ENCODE measurements around the gene GSTM4. TPM values are rescaled to one million over a fixed set of nuclear protein-coding genes. Genes with fewer than 3 reads are reported as not detected.

GSTM4 gene
- total and polyA plus RNA-seq, 9 of the 15 experiments (the other 6 are each of a cell fraction or from before 2014, with no cell fraction given): 18.8 to 53.4 (median 38.8) TPM

GRCh38 chr1:109619576-109620400, 36.1 kb upstream of the GSTM4 start, which contains the start of the genes AMPD2 and GNAT2 (continued):
- TF ChIP-seq ZNF57 (CRISPR knock-in tag; IDR thresholded peaks at IDR 0.05) (no peak), ZNF197 (CRISPR knock-in tag; IDR thresholded peaks at IDR 0.05; ENCODE audit: low read depth) (no peak), EZH2 (IDR thresholded peaks at IDR 0.05; ENCODE audit: borderline replicate concordance, low read depth, low read length) (no peak), RFX1 (IDR thresholded peaks at IDR 0.05) (no peak), CSDE1 (IDR thresholded peaks at IDR 0.05) (no peak), DDX20 (tag; IDR thresholded peaks at IDR 0.05; ENCODE audit: low read depth) (no peak), FIP1L1 (IDR thresholded peaks at IDR 0.05; ENCODE audit: low read depth, low read length, poor library complexity, severe bottlenecking) (no peak), ZNF143 (CRISPR knock-in tag; IDR thresholded peaks at IDR 0.05) (peak; percentile 63), CBX3 (IDR thresholded peaks at IDR 0.05; ENCODE audit: borderline replicate concordance in 1 of 2, low read length in 2 of 2) (no peak; a peak in 1 of 3 replicates), GABPB2 (CRISPR knock-in tag; conservative IDR thresholded peaks at IDR 0.05) (no peak), PYGO2 (tag; IDR thresholded peaks at IDR 0.05) (no peak), HMGN3 (IDR thresholded peaks at IDR 0.05; ENCODE audit: borderline replicate concordance, extremely low read depth, insufficient read length, low read depth, low read length) (peak; percentile 95), PCBP2 (IDR thresholded peaks at IDR 0.05; ENCODE audit: low read depth, low read length, poor library complexity, severe bottlenecking) (no peak), ZSCAN29 (IDR thresholded peaks at IDR 0.05) (no peak), ATF1 (CRISPR knock-in tag; IDR thresholded peaks at IDR 0.05) (no peak), ATF1 (tag; IDR thresholded peaks at IDR 0.05) (peak; percentile 75), TFAM (CRISPR knock-in tag; conservative IDR thresholded peaks at IDR 0.05) (no peak), RNF2 (IDR thresholded peaks at IDR 0.05) (peak; percentile 62; the same call in 1 of the 2 replicates), ZNF324 (CRISPR knock-in tag; IDR thresholded peaks at IDR 0.05) (no peak), SMAD3 (CRISPR knock-in tag; conservative IDR thresholded peaks at IDR 0.05) (no peak), HSF4 (CRISPR knock-in tag; IDR thresholded peaks at IDR 0.05; ENCODE audit: borderline replicate concordance) (no peak), PHB2 (IDR thresholded peaks at IDR 0.05; ENCODE audit: low read depth) (no peak), ZNF778 (CRISPR knock-in tag; IDR thresholded peaks at IDR 0.05) (no peak), ZNF3 (CRISPR knock-in tag; IDR thresholded peaks at IDR 0.05) (no peak)
- TF ChIP-seq, protein P1, sequence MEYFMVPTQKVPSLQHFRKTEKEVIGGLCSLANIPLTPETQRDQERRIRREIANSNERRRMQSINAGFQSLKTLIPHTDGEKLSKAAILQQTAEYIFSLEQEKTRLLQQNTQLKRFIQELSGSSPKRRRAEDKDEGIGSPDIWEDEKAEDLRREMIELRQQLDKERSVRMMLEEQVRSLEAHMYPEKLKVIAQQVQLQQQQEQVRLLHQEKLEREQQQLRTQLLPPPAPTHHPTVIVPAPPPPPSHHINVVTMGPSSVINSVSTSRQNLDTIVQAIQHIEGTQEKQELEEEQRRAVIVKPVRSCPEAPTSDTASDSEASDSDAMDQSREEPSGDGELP (CRISPR knock-in tag; IDR thresholded peaks at IDR 0.05; ENCODE audit: borderline replicate concordance): peak; percentile 79
- TF ChIP-seq, protein P2, sequence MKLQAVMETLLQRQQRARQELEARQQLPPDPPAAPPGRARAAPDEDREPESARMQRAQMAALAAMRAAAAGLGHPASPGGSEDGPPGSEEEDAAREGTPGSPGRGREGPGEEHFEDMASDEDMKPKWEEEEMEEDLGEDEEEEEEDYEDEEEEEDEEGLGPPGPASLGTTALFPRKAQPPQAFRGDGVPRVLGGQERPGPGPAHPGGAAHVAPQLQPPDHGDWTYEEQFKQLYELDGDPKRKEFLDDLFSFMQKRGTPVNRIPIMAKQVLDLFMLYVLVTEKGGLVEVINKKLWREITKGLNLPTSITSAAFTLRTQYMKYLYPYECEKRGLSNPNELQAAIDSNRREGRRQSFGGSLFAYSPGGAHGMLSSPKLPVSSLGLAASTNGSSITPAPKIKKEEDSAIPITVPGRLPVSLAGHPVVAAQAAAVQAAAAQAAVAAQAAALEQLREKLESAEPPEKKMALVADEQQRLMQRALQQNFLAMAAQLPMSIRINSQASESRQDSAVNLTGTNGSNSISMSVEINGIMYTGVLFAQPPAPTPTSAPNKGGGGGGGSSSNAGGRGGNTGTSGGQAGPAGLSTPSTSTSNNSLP (IDR thresholded peaks at IDR 0.05; ENCODE audit: borderline replicate concordance, low read depth, low read length): no peak
- TF ChIP-seq, protein P3, sequence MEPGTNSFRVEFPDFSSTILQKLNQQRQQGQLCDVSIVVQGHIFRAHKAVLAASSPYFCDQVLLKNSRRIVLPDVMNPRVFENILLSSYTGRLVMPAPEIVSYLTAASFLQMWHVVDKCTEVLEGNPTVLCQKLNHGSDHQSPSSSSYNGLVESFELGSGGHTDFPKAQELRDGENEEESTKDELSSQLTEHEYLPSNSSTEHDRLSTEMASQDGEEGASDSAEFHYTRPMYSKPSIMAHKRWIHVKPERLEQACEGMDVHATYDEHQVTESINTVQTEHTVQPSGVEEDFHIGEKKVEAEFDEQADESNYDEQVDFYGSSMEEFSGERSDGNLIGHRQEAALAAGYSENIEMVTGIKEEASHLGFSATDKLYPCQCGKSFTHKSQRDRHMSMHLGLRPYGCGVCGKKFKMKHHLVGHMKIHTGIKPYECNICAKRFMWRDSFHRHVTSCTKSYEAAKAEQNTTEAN (CRISPR knock-in tag; IDR thresholded peaks at IDR 0.05): no peak

Measured in K562 (cell line).